B cell (primary cell): ENCODE measurements around the gene ITPR2. TPM values are rescaled to one million over a fixed set of nuclear protein-coding genes. Genes with fewer than 3 reads are reported as not detected.

Source experiments
- ATAC-seq: fragments of 200-7000 bp; cut with Tn5 transposase; one replicate; pipeline ENCODE4 v1.10.0; 2021; ENCODE audit warnings: low read depth, mild to moderate bottlenecking, moderate number of reproducible peaks, moderate library complexity
- CTCF ChIA-PET: fragments of 350-600 bp; sonication (Branson Sonifier 250); formaldehyde crosslinking; loops from one replicate; lab custom pipeline; 2021; ENCODE audit warnings: antibody characterized with exemption, inconsistent platforms; lab: Charles Lee
- POLR2A ChIA-PET: fragments of 350-600 bp; sonication (Branson Sonifier 250); formaldehyde crosslinking; loops from one replicate; lab custom pipeline; 2021; ENCODE audit warnings: antibody characterized with exemption; lab: Charles Lee
- DNase-seq: peaks from one replicate; pipeline ENCODE4 v3.0.0; 2013
- H2AFZ ChIP-seq: 2 replicates; pipeline ENCODE4 v1.6.1; 2012; ENCODE audit warnings: mild to moderate bottlenecking, low read depth, low read length; ENCODE audit not compliant: insufficient read depth, poor library complexity, severe bottlenecking
- H3K27ac ChIP-seq, 2 donors: 1 replicate in 1 of 2; 2 replicates in 1 of 2; pipeline ENCODE4 v1.5.1; 2012 to 2013; ENCODE audit warnings: low read length in 2 of 2, mild to moderate bottlenecking in 2 of 2, moderate library complexity in 1 of 2
- H3K27me3 ChIP-seq, 4 experiments: fragments of 200-600 bp in 1 of 4; sonication (generic) in 1 of 4; replicated peaks in 1 of 4; 1 replicate in 2 of 4; 2 replicates in 2 of 4; pipeline versions ENCODE4 v1.6.1 to v1.7.0; 2013 to 2016; ENCODE audit warnings: low read length in 3 of 4, mild to moderate bottlenecking in 2 of 4, mixed read lengths in 1 of 4, moderate library complexity in 1 of 4; ENCODE audit not compliant: insufficient read depth in 4 of 4, control insufficient read depth in 3 of 4; ENCODE audit errors: control extremely low read depth in 1 of 4
- H3K36me3 ChIP-seq, 2 experiments: replicated peaks in 1 of 2; 1 replicate in 1 of 2; 2 replicates in 1 of 2; pipeline versions ENCODE4 v1.6.1 to v1.7.1; 2013; ENCODE audit warnings: low read length in 1 of 2; ENCODE audit not compliant: insufficient read depth in 2 of 2, control insufficient read depth in 1 of 2; ENCODE audit errors: control extremely low read depth in 1 of 2, extremely low read depth in 1 of 2
- H3K4me1 ChIP-seq, 2 donors: fragments of 200-600 bp in 1 of 2; sonication (generic) in 1 of 2; 1 replicate in 1 of 2; 2 replicates in 1 of 2; pipeline versions ENCODE4 v1.5.1 to v1.6.1; 2013 to 2017; ENCODE audit warnings: low read length in 2 of 2; ENCODE audit not compliant: control insufficient read depth in 2 of 2, insufficient read depth in 2 of 2
- H3K4me2 ChIP-seq: replicated peaks from 2 replicates; pipeline ENCODE3; 2012; ENCODE audit warnings: mild to moderate bottlenecking, low read depth, low read length; ENCODE audit not compliant: poor library complexity, severe bottlenecking
- H3K4me3 ChIP-seq, 5 experiments: fragments of 200-600 bp in 1 of 5; sonication (generic) in 1 of 5; 1 replicate in 3 of 5; 2 replicates in 2 of 5; pipeline versions ENCODE4 v1.5.1 to v1.7.0; 2011 to 2016; ENCODE audit warnings: low read length in 4 of 5, mild to moderate bottlenecking in 4 of 5, low read depth in 2 of 5, control low read depth in 1 of 5, moderate library complexity in 1 of 5; ENCODE audit not compliant: insufficient read depth in 1 of 5; ENCODE audit errors: control extremely low read depth in 1 of 5, extremely low read depth in 1 of 5
- H3K79me2 ChIP-seq: fragments of 200-600 bp; sonication (generic); one replicate; pipeline ENCODE4 v1.6.0; 2016; ENCODE audit warnings: low read length; ENCODE audit not compliant: control insufficient read depth, insufficient read depth
- H3K9ac ChIP-seq: fragments of 200-600 bp; sonication (generic); 2 replicates; pipeline ENCODE4 v1.6.1; 2017; ENCODE audit warnings: mild to moderate bottlenecking, low read length, moderate library complexity
- H3K9me3 ChIP-seq, 3 donors: one replicate each; pipeline versions ENCODE4 v1.6.1 to v1.7.1; 2013; ENCODE audit warnings: low read length in 2 of 3; ENCODE audit not compliant: control insufficient read depth in 2 of 3, insufficient read depth in 1 of 3; ENCODE audit errors: control extremely low read depth in 1 of 3
- H4K20me1 ChIP-seq: 2 replicates; pipeline ENCODE4 v1.6.0; 2012; ENCODE audit warnings: mild to moderate bottlenecking, low read length; ENCODE audit not compliant: insufficient read depth, control insufficient read depth, poor library complexity, severe bottlenecking
- H3K27ac Mint-ChIP-seq: one replicate; pipeline ENCODE4 v1.8.0; 2021; ENCODE audit warnings: mixed read lengths
- H3K27me3 Mint-ChIP-seq: one replicate; pipeline ENCODE4 v1.8.0; 2021; ENCODE audit warnings: mixed read lengths
- H3K4me1 Mint-ChIP-seq: one replicate; pipeline ENCODE4 v1.8.0; 2021; ENCODE audit warnings: mixed read lengths
- H3K4me3 Mint-ChIP-seq: one replicate; pipeline ENCODE4 v1.8.0; 2021; ENCODE audit warnings: mixed read lengths
- H3K9me3 Mint-ChIP-seq: one replicate; pipeline ENCODE4 v1.8.0; 2022; ENCODE audit warnings: mixed read lengths; ENCODE audit not compliant: insufficient read depth
- CTCF ChIP-seq: fragments of 200-600 bp; IDR thresholded peaks from one replicate; pipeline ENCODE4 v1.8.0; 2022; ENCODE audit warnings: antibody characterized with exemption, mild to moderate bottlenecking
- EZH2 ChIP-seq: IDR thresholded peaks from 2 replicates; pipeline ENCODE4 v1.6.1; 2012; ENCODE audit warnings: borderline replicate concordance, low read depth, mild to moderate bottlenecking, moderate library complexity, low read length; ENCODE audit not compliant: insufficient read depth, poor library complexity, severe bottlenecking
- WGBS: methylation state at CpG from one replicate; pipeline ENCODE4 v1.1.5; 2013; ENCODE audit warnings: missing lambda C conversion rate; ENCODE audit not compliant: insufficient coverage; 5-methylcytosine and 5-hydroxymethylcytosine counted together
- intact Hi-C: fragments of 100-400 bp; cut with micrococcal nuclease; formaldehyde crosslinking; loops from one replicate; pipeline ENCODE4 v1.10.0; 2022
- polyA plus RNA-seq: library from polyadenylated mRNA; depleted of rRNA; stranded (reverse); fragments of >200 nt; gene quantifications from 2 replicates; pipeline ENCODE4 v1.2.3, GENCODE V29; 2012
- total RNA-seq, 2 donors: library from RNA; stranded (reverse); fragments of 120-200 nt in 1 of 2; gene quantifications; 1 replicate in 1 of 2; 2 replicates in 1 of 2; pipeline versions ENCODE4 v1.2.3 to v1.2.4, GENCODE V29; 2013 to 2022

ITPR2 gene
- total and polyA plus RNA-seq, 2 donors (not counting 1 experiment from before 2014, with no cell fraction given), result 4.3 to 113 TPM

- H3K4me3 ChIP-seq, result no peak overlapping the region
- H3K4me3 Mint-ChIP-seq, result no peak overlapping the region
- H3K27me3 Mint-ChIP-seq, result no peaks in the 10 kb centered on the region
- intact Hi-C loops, result no loop called here
- H2AFZ ChIP-seq, result no peak overlapping the region
- H3K4me1 ChIP-seq, result peaks cover 5 to 11% of the 10 kb centered on the region in 2 donors
- no peak overlapping the region for H3K27ac Mint-ChIP-seq
- H3K9ac ChIP-seq, result no peak overlapping the region
- peaks cover 19% of the 10 kb centered on the region for H4K20me1 ChIP-seq
- H3K4me1 Mint-ChIP-seq, result peaks cover 27% of the 10 kb centered on the region
- H3K4me2 ChIP-seq, result no peak overlapping the region
- H3K36me3 ChIP-seq, result peaks cover 0 to 1% of the 10 kb centered on the region in 2 experiments
- peaks cover 0 to 3% (median 0%) of the 10 kb centered on the region in 3 donors for H3K9me3 ChIP-seq
- no peak for DNase-seq
- no peak for ATAC-seq
- CTCF ChIA-PET, result no interaction called here
- H3K9me3 Mint-ChIP-seq, result no peaks in the 10 kb centered on the region
- WGBS, result 71% methylated on average over 1 of the region's 2 CpGs
- POLR2A ChIA-PET, result interaction anchor here (0.7 kb wide), 1 partner anchor 49 kb away, joined by 3 read pairs; no protein-coding TSS in a partner anchor
- peaks cover 72% of the 10 kb centered on the region for H3K79me2 ChIP-seq
- H3K27ac ChIP-seq, result no peak overlapping the region
- TF ChIP-seq CTCF, result no peak
- TF ChIP-seq EZH2, result no peak
- no peaks in the 10 kb centered on the region for H3K27me3 ChIP-seq
Measured at GRCh38 chr12:26803552-26803951, 29.4 kb downstream of the ITPR2 start.

GRCh38 chr12:26801486-26801885 lies 31.5 kb downstream of the ITPR2 start:
- ATAC-seq, result no peak
- H3K27ac Mint-ChIP-seq, result no peak overlapping the region

More at GRCh38 chr12:26801486-26801885, 31.5 kb downstream of the ITPR2 start:
- no peak for DNase-seq
- H3K27ac ChIP-seq, result no peak overlapping the region
- ChIA-PET CTCF (no interaction called here), POLR2A (no interaction called here)
- peaks cover 9% of the 10 kb centered on the region for H4K20me1 ChIP-seq
- Mint-ChIP-seq H3K27me3 (no peaks in the 10 kb centered on the region), H3K9me3 (no peaks in the 10 kb centered on the region), H3K4me1 (peaks cover 31% of the 10 kb centered on the region), H3K4me3 (no peak overlapping the region)
- TF ChIP-seq EZH2 (no peak), CTCF (no peak)
- peaks cover 74% of the 10 kb centered on the region for H3K79me2 ChIP-seq
- no peak overlapping the region for H3K4me2 ChIP-seq
- peaks cover 0 to 1% of the 10 kb centered on the region in 2 experiments for H3K36me3 ChIP-seq
- H3K9ac ChIP-seq, result no peak overlapping the region
- WGBS, result no CpG with 5 or more reads among the region's 1 CpG
- H2AFZ ChIP-seq, result no peak overlapping the region
- H3K27me3 ChIP-seq, result no peaks in the 10 kb centered on the region
- intact Hi-C loops, result no loop called here
- H3K9me3 ChIP-seq, result peaks cover 0 to 3% (median 0%) of the 10 kb centered on the region in 3 donors
- peaks cover 13% of the 10 kb centered on the region in 2 donors for H3K4me1 ChIP-seq
- no peak overlapping the region for H3K4me3 ChIP-seq
